OCI-LY7 (cell line): ENCODE results near the gene DEF6.

Experiments
- EZH2phosphoT487 ChIP-seq: fragments of 200-600 bp; sonication (generic); IDR thresholded peaks from 2 replicates; pipeline ENCODE4 v1.6.1; 2018; ENCODE audit warnings: low read depth, borderline replicate concordance, mild to moderate bottlenecking, mixed run types, antibody characterized with exemption, low read length, moderate library complexity, mixed read lengths
- TF ChIP-seq, protein P1 (sequence below): fragments of 200-600 bp; sonication (generic); conservative IDR thresholded peaks from 2 replicates; pipeline ENCODE4 v1.5.1; 2014; ENCODE audit warnings: mild to moderate bottlenecking, antibody characterized with exemption, low read length, moderate library complexity, mixed read lengths

DNA sequence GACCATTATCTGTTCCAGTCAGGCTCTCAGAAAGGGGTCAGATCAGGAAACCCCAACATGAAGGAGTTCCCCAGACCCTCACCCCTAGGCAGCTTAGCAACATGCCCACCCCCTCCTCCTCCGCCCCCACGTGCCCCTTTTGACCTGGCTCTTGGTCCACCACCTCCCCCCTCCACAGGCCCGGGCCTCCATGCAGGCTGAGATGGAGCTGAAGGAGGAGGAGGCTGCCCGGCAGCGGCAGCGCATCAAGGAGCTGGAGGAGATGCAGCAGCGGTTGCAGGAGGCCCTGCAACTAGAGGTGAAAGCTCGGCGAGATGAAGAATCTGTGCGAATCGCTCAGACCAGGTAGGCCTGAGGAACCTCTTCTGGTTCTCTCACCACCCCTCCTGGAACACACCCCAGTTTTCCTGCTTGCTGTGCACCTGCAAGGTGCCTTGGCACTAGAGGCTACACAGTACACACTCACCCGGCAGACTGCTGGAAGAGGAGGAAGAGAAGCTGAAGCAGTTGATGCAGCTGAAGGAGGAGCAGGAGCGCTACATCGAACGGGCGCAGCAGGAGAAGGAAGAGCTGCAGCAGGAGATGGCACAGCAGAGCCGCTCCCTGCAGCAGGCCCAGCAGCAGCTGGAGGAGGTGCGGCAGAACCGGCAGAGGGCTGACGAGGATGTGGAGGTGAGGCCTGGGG is 21.9 kb downstream of the DEF6 start:
- TF ChIP-seq, protein P1, sequence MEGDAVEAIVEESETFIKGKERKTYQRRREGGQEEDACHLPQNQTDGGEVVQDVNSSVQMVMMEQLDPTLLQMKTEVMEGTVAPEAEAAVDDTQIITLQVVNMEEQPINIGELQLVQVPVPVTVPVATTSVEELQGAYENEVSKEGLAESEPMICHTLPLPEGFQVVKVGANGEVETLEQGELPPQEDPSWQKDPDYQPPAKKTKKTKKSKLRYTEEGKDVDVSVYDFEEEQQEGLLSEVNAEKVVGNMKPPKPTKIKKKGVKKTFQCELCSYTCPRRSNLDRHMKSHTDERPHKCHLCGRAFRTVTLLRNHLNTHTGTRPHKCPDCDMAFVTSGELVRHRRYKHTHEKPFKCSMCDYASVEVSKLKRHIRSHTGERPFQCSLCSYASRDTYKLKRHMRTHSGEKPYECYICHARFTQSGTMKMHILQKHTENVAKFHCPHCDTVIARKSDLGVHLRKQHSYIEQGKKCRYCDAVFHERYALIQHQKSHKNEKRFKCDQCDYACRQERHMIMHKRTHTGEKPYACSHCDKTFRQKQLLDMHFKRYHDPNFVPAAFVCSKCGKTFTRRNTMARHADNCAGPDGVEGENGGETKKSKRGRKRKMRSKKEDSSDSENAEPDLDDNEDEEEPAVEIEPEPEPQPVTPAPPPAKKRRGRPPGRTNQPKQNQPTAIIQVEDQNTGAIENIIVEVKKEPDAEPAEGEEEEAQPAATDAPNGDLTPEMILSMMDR = no peak
- TF ChIP-seq EZH2phosphoT487 = no peak
